PC-3 (cell line): ENCODE measurements around the gene TMEM170B. TPM values are rescaled to one million over a fixed set of nuclear protein-coding genes. Genes with fewer than 3 reads are reported as not detected.

ENCODE experiments used
- ATAC-seq: fragments of 200-7000 bp; cut with Tn5 transposase; 2 replicates; pipeline ENCODE4 v1.9.1; 2020; ENCODE audit warnings: mild to moderate bottlenecking, moderate library complexity
- BruUV-seq: library from RNA; stranded (reverse); fragments of 400-500 nt; replicated peaks from 2 replicates; lab custom pipeline; 2021; lab: Mats Ljungman, UMichigan
- CTCF ChIA-PET: fragments of 300-600 bp; sonication (Branson Sonifier 250); formaldehyde crosslinking; loops from one replicate; lab custom pipeline; 2022; ENCODE audit warnings: antibody characterized with exemption; lab: Charles Lee
- POLR2A ChIA-PET: fragments of 300-600 bp; sonication (Branson Sonifier 250); formaldehyde crosslinking; loops from one replicate; lab custom pipeline; 2022; ENCODE audit warnings: antibody characterized with exemption; ENCODE audit not compliant: unreplicated experiment; lab: Charles Lee
- DNase-seq: peaks from one replicate; pipeline ENCODE4 v3.0.0-alpha.2; 2015
- H2AFZ ChIP-seq: fragments of 300-600 bp; sonication (generic); 2 replicates; pipeline ENCODE4 v1.6.0; 2016; ENCODE audit warnings: antibody characterized with exemption, low read length
- H3F3A ChIP-seq: fragments of 300-600 bp; sonication (generic); one replicate; pipeline ENCODE4 v1.6.0; 2017; ENCODE audit warnings: antibody characterized with exemption, low read length, control low read depth, mild to moderate bottlenecking; ENCODE audit not compliant: unreplicated experiment
- H3K27ac ChIP-seq: fragments of 300-600 bp; sonication (generic); 2 replicates; pipeline ENCODE4 v1.5.1; 2016; ENCODE audit warnings: mild to moderate bottlenecking, low read length
- H3K27me3 ChIP-seq: fragments of 300-600 bp; sonication (generic); 2 replicates; pipeline ENCODE4 v1.6.1; 2016; ENCODE audit warnings: low read length, mixed read lengths
- H3K36me3 ChIP-seq: fragments of 300-600 bp; sonication (generic); 2 replicates; pipeline ENCODE4 v1.6.1; 2016; ENCODE audit warnings: low read depth, mixed run types, low read length, mixed read lengths
- H3K4me1 ChIP-seq: fragments of 300-600 bp; sonication (generic); 2 replicates; pipeline ENCODE4 v1.5.1; 2016; ENCODE audit warnings: low read length; ENCODE audit not compliant: insufficient read depth
- H3K4me2 ChIP-seq: fragments of 300-600 bp; sonication (generic); 2 replicates; pipeline ENCODE4 v1.6.0; 2016; ENCODE audit warnings: low read length
- H3K4me3 ChIP-seq: fragments of 300-600 bp; sonication (generic); 2 replicates; pipeline ENCODE4 v1.5.1; 2016; ENCODE audit warnings: mild to moderate bottlenecking, low read length, mixed read lengths
- H3K79me2 ChIP-seq: fragments of 300-600 bp; sonication (generic); 2 replicates; pipeline ENCODE4 v1.6.1; 2017; ENCODE audit warnings: low read length, mixed read lengths
- H3K9ac ChIP-seq: fragments of 300-600 bp; sonication (generic); 2 replicates; pipeline ENCODE4 v1.6.0; 2016; ENCODE audit warnings: mild to moderate bottlenecking, low read length
- H3K9me2 ChIP-seq: fragments of 300-600 bp; sonication (generic); replicated peaks from 2 replicates; pipeline ENCODE4 v1.6.1; 2016; ENCODE audit warnings: mixed run types, low read length, mixed read lengths
- H3K9me3 ChIP-seq: fragments of 300-600 bp; sonication (generic); 2 replicates; pipeline ENCODE4 v1.6.1; 2016; ENCODE audit warnings: low read length, mixed read lengths
- H4K20me1 ChIP-seq: fragments of 300-600 bp; sonication (generic); 2 replicates; pipeline ENCODE4 v1.6.1; 2016; ENCODE audit warnings: low read length, mixed read lengths
- CTCF ChIP-seq: fragments of 300-600 bp; sonication (generic); conservative IDR thresholded peaks from 2 replicates; pipeline ENCODE4 v1.5.1; 2017; ENCODE audit warnings: antibody characterized with exemption, low read depth, mild to moderate bottlenecking, low read length
- EZH2 ChIP-seq: fragments of 300-600 bp; sonication (generic); IDR thresholded peaks from one replicate; pipeline ENCODE4 v1.6.1; 2017; ENCODE audit warnings: antibody characterized with exemption, mild to moderate bottlenecking, low read length; ENCODE audit not compliant: unreplicated experiment
- EZH2phosphoT487 ChIP-seq: fragments of 300-600 bp; sonication (generic); IDR thresholded peaks from 2 replicates; pipeline ENCODE4 v1.6.1; 2018; ENCODE audit warnings: mild to moderate bottlenecking, antibody characterized with exemption, low read length, borderline replicate concordance
- intact Hi-C: fragments of 100-400 bp; cut with micrococcal nuclease; formaldehyde crosslinking; loops from 2 replicates; pipeline ENCODE4 v1.9.0; 2023
- total RNA-seq: library from RNA; depleted of rRNA; stranded (reverse); fragments of >200 nt; gene quantifications from 2 replicates; pipeline ENCODE4 v1.2.3, GENCODE V29; 2014

Gene TMEM170B
- total RNA-seq, 1 experiment from 2014 or later, result 0.66 TPM

GRCh38 chr6:11532097-11532496, 5.5 kb upstream of the TMEM170B start:
- Histone ChIP-seq H3K27ac (no peak overlapping the region), H3K9ac (no peak overlapping the region), H3K4me1 (peaks cover 12% of the 10 kb centered on the region), H3K79me2 (no peaks in the 10 kb centered on the region), H3K27me3 (no peaks in the 10 kb centered on the region), H3K36me3 (no peaks in the 10 kb centered on the region), H3K9me3 (no peaks in the 10 kb centered on the region), H3K4me3 (no peak overlapping the region), H3K4me2 (no peak overlapping the region), H2AFZ (no peak overlapping the region), H3F3A (peaks cover 11% of the 10 kb centered on the region), H3K9me2 (no peaks in the 10 kb centered on the region), H4K20me1 (no peaks in the 10 kb centered on the region)
- intact Hi-C loops, result no loop called here
- no peak for DNase-seq
- TF ChIP-seq EZH2phosphoT487 (no peak), CTCF (no peak), EZH2 (no peak)
- POLR2A ChIA-PET, result no interaction called here
- no TSS peak for BruUV-seq
- CTCF ChIA-PET, result no interaction called here
- ATAC-seq, result no peak

GRCh38 chr6:11534561-11534960, 3.0 kb upstream of the TMEM170B start:
- H3K27ac ChIP-seq, result no peak overlapping the region
- DNase-seq (no peak), ATAC-seq (no peak)
- peaks cover 9% of the 10 kb centered on the region for H3K4me1 ChIP-seq
- ChIA-PET CTCF (no interaction called here), POLR2A (no interaction called here)
- no peaks in the 10 kb centered on the region for H3K9me2 ChIP-seq
- no peak overlapping the region for H3K9ac ChIP-seq
- no peak overlapping the region for H2AFZ ChIP-seq
- intact Hi-C loops, result no loop called here
- H4K20me1 ChIP-seq, result no peaks in the 10 kb centered on the region
- H3K9me3 ChIP-seq, result no peaks in the 10 kb centered on the region
- H3K4me3 ChIP-seq, result no peak overlapping the region
- peaks cover 10% of the 10 kb centered on the region; the same call in 1 of the 2 replicates for H3K27me3 ChIP-seq
- H3F3A ChIP-seq, result peaks cover 11% of the 10 kb centered on the region
- H3K4me2 ChIP-seq, result no peak overlapping the region
- H3K79me2 ChIP-seq, result no peaks in the 10 kb centered on the region
- no peaks in the 10 kb centered on the region for H3K36me3 ChIP-seq
- TF ChIP-seq EZH2phosphoT487, result no peak
- TF ChIP-seq CTCF, result no peak
- TF ChIP-seq EZH2, result no peak
- no TSS peak for BruUV-seq

GRCh38 chr6:11535801-11536230, 1.7 kb upstream of the TMEM170B start:
- H3K27ac ChIP-seq, result no peak overlapping the region
- BruUV-seq, result no TSS peak
- peaks cover 11% of the 10 kb centered on the region for H3F3A ChIP-seq
- 0 out of 2 replicates have a peak overlapping the region, but pooled peaks have one; percentile 15 for H3K4me2 ChIP-seq
- H3K36me3 ChIP-seq, result no peaks in the 10 kb centered on the region
- no peaks in the 10 kb centered on the region for H3K9me3 ChIP-seq
- TF ChIP-seq EZH2phosphoT487 (no peak), EZH2 (no peak), CTCF (no peak)
- no peak overlapping the region for H2AFZ ChIP-seq
- ATAC-seq, result peak; percentile 19
- ChIA-PET CTCF (no interaction called here), POLR2A (no interaction called here)
- intact Hi-C loops, result loop anchor here (5.0 kb wide), 1 partner anchor 39 kb away; no protein-coding TSS in a partner anchor
- H3K27me3 ChIP-seq, result peaks cover 10% of the 10 kb centered on the region; the same call in 1 of the 2 replicates
- peaks cover 9% of the 10 kb centered on the region for H3K4me1 ChIP-seq
- peak; percentile 86 for DNase-seq
- H3K9me2 ChIP-seq, result no peaks in the 10 kb centered on the region
- H4K20me1 ChIP-seq, result no peaks in the 10 kb centered on the region
- H3K9ac ChIP-seq, result no peak overlapping the region
- no peak overlapping the region for H3K4me3 ChIP-seq
- no peaks in the 10 kb centered on the region for H3K79me2 ChIP-seq
